ENCODE results near the gene CCDC88A.

- TF ChIP-seq CTCF (IDR thresholded peaks at IDR 0.05), result peak in 4 of 6 experiments; percentile 22 to 29 (median 24)
- TF ChIP-seq POLR2A (IDR thresholded peaks at IDR 0.05), result peak in 2 of 4 donors; percentile 83 to 88
Observed at GRCh38 chr2:55419679-55420438, at the start of gene CCDC88A.

All from esophagus squamous epithelium (tissue), 4 donors.